ENCODE data around the gene DPH6.

DNA sequence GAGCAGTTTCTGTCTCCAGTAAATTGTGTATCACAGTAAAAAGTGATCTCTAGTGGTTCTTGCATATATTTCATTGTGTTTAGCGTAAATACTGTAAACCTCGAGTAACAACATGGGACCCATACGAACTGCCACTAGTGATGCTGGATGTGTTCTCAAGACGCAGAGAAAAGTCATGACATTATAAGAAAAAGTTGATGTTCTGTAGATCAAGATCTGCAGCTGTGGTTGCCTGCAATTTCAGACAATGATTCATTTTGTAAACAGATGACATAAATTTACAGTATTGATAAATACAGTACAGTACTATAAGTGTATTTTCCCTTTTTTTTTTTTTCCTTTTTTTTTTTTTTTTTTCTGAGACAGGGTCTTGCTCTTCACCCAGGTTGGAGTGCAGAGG lies 100.1 kb downstream of the DPH6 start:
- TF ChIP-seq, protein P1, sequence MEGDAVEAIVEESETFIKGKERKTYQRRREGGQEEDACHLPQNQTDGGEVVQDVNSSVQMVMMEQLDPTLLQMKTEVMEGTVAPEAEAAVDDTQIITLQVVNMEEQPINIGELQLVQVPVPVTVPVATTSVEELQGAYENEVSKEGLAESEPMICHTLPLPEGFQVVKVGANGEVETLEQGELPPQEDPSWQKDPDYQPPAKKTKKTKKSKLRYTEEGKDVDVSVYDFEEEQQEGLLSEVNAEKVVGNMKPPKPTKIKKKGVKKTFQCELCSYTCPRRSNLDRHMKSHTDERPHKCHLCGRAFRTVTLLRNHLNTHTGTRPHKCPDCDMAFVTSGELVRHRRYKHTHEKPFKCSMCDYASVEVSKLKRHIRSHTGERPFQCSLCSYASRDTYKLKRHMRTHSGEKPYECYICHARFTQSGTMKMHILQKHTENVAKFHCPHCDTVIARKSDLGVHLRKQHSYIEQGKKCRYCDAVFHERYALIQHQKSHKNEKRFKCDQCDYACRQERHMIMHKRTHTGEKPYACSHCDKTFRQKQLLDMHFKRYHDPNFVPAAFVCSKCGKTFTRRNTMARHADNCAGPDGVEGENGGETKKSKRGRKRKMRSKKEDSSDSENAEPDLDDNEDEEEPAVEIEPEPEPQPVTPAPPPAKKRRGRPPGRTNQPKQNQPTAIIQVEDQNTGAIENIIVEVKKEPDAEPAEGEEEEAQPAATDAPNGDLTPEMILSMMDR (IDR thresholded peaks at IDR 0.05): no peak
- TF ChIP-seq ZFX (IDR thresholded peaks at IDR 0.05; ENCODE audit: borderline replicate concordance): no peak

Data from 22Rv1 (cell line).